ENCODE results near the gene POU2F2. TPM values are rescaled to one million over a fixed set of nuclear protein-coding genes. Genes with fewer than 3 reads are reported as not detected.

POU2F2 gene
- total RNA-seq, 1 donor from 2014 or later, result 0.65 TPM

- no peak overlapping the region for H3K4me3 Mint-ChIP-seq
- no peaks in the 10 kb centered on the region for H3K9me3 Mint-ChIP-seq
- peaks cover 2% of the 10 kb centered on the region for H3K4me1 Mint-ChIP-seq
- no peak overlapping the region for H3K27ac Mint-ChIP-seq
- DNase-seq (ENCODE audit: low spot score in 2 of 2, unreplicated experiment in 2 of 2), result no peak
- TF ChIP-seq CTCF (IDR thresholded peaks at IDR 0.05; ENCODE audit: unreplicated experiment), result no peak
- no peaks in the 10 kb centered on the region for H3K36me3 Mint-ChIP-seq
- H3K27me3 Mint-ChIP-seq (ENCODE audit: low read depth), result peaks cover 30% of the 10 kb centered on the region
Measured at GRCh38 chr19:42091742-42092141, 40.5 kb downstream of the POU2F2 start.

- H3K4me1 Mint-ChIP-seq, result peaks cover 2% of the 10 kb centered on the region
- no peak for TF ChIP-seq CTCF (IDR thresholded peaks at IDR 0.05; ENCODE audit: unreplicated experiment)
- no peaks in the 10 kb centered on the region for H3K9me3 Mint-ChIP-seq
- no peak overlapping the region for H3K27ac Mint-ChIP-seq
- H3K27me3 Mint-ChIP-seq (ENCODE audit: low read depth), result peaks cover 26% of the 10 kb centered on the region
- no peak overlapping the region for H3K4me3 Mint-ChIP-seq
- no peak for DNase-seq (ENCODE audit: low spot score in 2 of 2, unreplicated experiment in 2 of 2)
- H3K36me3 Mint-ChIP-seq, result no peaks in the 10 kb centered on the region
Measured at GRCh38 chr19:42091300-42091699, 40.9 kb downstream of the POU2F2 start.

- Mint-ChIP-seq H3K4me3 (no peak overlapping the region), H3K27me3 (ENCODE audit: low read depth) (peaks cover 22% of the 10 kb centered on the region), H3K27ac (no peak overlapping the region), H3K4me1 (peaks cover 2% of the 10 kb centered on the region), H3K36me3 (no peaks in the 10 kb centered on the region), H3K9me3 (no peaks in the 10 kb centered on the region)
- TF ChIP-seq CTCF (IDR thresholded peaks at IDR 0.05; ENCODE audit: unreplicated experiment), result no peak
- DNase-seq (ENCODE audit: low spot score in 2 of 2, unreplicated experiment in 2 of 2), result no peak
Measured at GRCh38 chr19:42090672-42091071, 41.6 kb downstream of the POU2F2 start.

GRCh38 chr19:42089772-42090171, 42.5 kb downstream of the POU2F2 start:
- H3K36me3 Mint-ChIP-seq, result peaks cover 4% of the 10 kb centered on the region
- no peak overlapping the region for H3K4me3 Mint-ChIP-seq
- H3K27me3 Mint-ChIP-seq (ENCODE audit: low read depth), result peaks cover 13% of the 10 kb centered on the region
- H3K9me3 Mint-ChIP-seq, result no peaks in the 10 kb centered on the region
- H3K4me1 Mint-ChIP-seq, result peaks cover 2% of the 10 kb centered on the region
- no peak for TF ChIP-seq CTCF (IDR thresholded peaks at IDR 0.05; ENCODE audit: unreplicated experiment)
- H3K27ac Mint-ChIP-seq, result no peak overlapping the region
- no peak for DNase-seq (ENCODE audit: low spot score in 2 of 2, unreplicated experiment in 2 of 2)

- Mint-ChIP-seq H3K4me3 (no peak overlapping the region), H3K9me3 (no peaks in the 10 kb centered on the region), H3K4me1 (peaks cover 2% of the 10 kb centered on the region), H3K27me3 (ENCODE audit: low read depth) (peaks cover 8% of the 10 kb centered on the region), H3K36me3 (peaks cover 4% of the 10 kb centered on the region), H3K27ac (no peak overlapping the region)
- no peak for TF ChIP-seq CTCF (IDR thresholded peaks at IDR 0.05; ENCODE audit: unreplicated experiment)
- DNase-seq (ENCODE audit: low spot score in 2 of 2, unreplicated experiment in 2 of 2), result no peak
Measured at GRCh38 chr19:42089191-42089750, 43.0 kb downstream of the POU2F2 start.

Measured in mesothelial cell of epicardium (in vitro differentiated cells).